ENCODE measurements around the gene HIGD1B.

HIGD1B gene
- long read RNA-seq, partial matches to known transcripts = 0 of 1 reads
- long read RNA-seq, other reads (novel, unspliced or antisense) = 1 of 1 reads

DNA sequence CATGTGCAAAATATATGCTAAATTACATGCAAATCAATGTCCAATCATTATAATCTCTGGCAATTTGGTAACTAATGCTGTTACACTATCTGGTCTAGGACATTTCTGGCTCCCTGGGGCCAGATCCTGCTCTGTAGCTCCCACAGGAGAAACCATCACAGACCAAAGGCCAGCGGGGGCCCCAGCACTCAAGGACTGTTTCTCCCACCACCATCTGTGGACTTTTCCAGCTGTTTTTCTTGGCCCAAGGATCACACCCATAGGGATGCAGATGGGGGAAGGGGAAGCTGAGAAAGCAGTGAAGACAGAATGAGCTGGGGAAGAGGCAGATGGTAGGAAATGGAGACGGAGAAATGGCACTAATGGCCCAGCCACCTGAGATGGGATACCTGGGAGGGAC is at the start of gene HIGD1B:
Gene HIGD1B (plus strand): TSS at position 298 of the 400 bp plus-strand sequence. CDS start 270 bp downstream, outside the sequence.
- no peak for DNase-seq (ENCODE audit: low read depth in 1 of 2, low spot score in 1 of 2)
- H3K4me3 ChIP-seq (replicated peaks; ENCODE audit: insufficient read depth, low read length) = no peak within 1 kb of the TSS
- TF ChIP-seq CTCF (IDR thresholded peaks at IDR 0.05; ENCODE audit: insufficient read depth, low read length) (no peak), POLR2AphosphoS5 (IDR thresholded peaks at IDR 0.05; ENCODE audit: low read depth) (0 out of 2 replicates have a peak, but pooled peaks have one; percentile 13), GABPA (IDR thresholded peaks at IDR 0.05; ENCODE audit: low read depth) (no peak), SPI1 (IDR thresholded peaks at IDR 0.05; ENCODE audit: borderline replicate concordance, low read depth) (no peak)
- TF ChIP-seq, protein P1, sequence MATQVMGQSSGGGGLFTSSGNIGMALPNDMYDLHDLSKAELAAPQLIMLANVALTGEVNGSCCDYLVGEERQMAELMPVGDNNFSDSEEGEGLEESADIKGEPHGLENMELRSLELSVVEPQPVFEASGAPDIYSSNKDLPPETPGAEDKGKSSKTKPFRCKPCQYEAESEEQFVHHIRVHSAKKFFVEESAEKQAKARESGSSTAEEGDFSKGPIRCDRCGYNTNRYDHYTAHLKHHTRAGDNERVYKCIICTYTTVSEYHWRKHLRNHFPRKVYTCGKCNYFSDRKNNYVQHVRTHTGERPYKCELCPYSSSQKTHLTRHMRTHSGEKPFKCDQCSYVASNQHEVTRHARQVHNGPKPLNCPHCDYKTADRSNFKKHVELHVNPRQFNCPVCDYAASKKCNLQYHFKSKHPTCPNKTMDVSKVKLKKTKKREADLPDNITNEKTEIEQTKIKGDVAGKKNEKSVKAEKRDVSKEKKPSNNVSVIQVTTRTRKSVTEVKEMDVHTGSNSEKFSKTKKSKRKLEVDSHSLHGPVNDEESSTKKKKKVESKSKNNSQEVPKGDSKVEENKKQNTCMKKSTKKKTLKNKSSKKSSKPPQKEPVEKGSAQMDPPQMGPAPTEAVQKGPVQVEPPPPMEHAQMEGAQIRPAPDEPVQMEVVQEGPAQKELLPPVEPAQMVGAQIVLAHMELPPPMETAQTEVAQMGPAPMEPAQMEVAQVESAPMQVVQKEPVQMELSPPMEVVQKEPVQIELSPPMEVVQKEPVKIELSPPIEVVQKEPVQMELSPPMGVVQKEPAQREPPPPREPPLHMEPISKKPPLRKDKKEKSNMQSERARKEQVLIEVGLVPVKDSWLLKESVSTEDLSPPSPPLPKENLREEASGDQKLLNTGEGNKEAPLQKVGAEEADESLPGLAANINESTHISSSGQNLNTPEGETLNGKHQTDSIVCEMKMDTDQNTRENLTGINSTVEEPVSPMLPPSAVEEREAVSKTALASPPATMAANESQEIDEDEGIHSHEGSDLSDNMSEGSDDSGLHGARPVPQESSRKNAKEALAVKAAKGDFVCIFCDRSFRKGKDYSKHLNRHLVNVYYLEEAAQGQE (IDR thresholded peaks at IDR 0.05; ENCODE audit: insufficient replicate concordance, low read depth) = no peak
- no peak within 1 kb of the TSS for H3K27ac ChIP-seq (replicated peaks)
- H3K27me3 ChIP-seq (ENCODE audit: insufficient read depth, poor library complexity, severe bottlenecking) = no peaks in the 10 kb centered on the region

DNA sequence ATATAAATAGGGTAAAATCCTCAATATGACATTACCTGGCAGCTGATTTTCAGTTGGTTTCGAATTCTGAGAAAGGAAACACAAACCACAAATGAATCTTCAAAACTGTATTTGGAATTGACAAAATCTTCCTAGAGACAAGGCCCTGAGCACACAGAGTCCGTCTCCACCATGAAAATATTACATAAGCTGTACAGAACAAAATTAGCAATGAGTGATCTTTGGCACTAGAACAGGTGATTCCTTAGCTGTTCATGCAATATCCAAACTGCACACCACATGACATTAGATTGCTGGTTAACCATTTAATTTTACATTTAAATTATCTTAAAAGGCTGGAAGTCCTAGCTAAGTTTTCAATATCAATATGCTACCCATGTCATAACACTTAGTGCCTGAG is 49.3 kb upstream of the HIGD1B start:
- DNase-seq (ENCODE audit: low read depth in 1 of 2, low spot score in 1 of 2) = no peak
- Histone ChIP-seq H3K27ac (replicated peaks) (no peak overlapping the region), H3K4me3 (replicated peaks; ENCODE audit: insufficient read depth, low read length) (no peak overlapping the region), H3K27me3 (ENCODE audit: insufficient read depth, poor library complexity, severe bottlenecking) (no peaks in the 10 kb centered on the region)
- TF ChIP-seq, protein P1 (IDR thresholded peaks at IDR 0.05; ENCODE audit: insufficient replicate concordance, low read depth) = no peak
- TF ChIP-seq SPI1 (IDR thresholded peaks at IDR 0.05; ENCODE audit: borderline replicate concordance, low read depth) = no peak
- TF ChIP-seq CTCF (IDR thresholded peaks at IDR 0.05; ENCODE audit: insufficient read depth, low read length) = no peak
- no peak for TF ChIP-seq GABPA (IDR thresholded peaks at IDR 0.05; ENCODE audit: low read depth)
- no peak for TF ChIP-seq POLR2AphosphoS5 (IDR thresholded peaks at IDR 0.05; ENCODE audit: low read depth)

GRCh38 chr17:44801880-44802279 is 45.8 kb upstream of the HIGD1B start:
- TF ChIP-seq POLR2AphosphoS5 (IDR thresholded peaks at IDR 0.05; ENCODE audit: low read depth) (no peak), CTCF (IDR thresholded peaks at IDR 0.05; ENCODE audit: insufficient read depth, low read length) (no peak), GABPA (IDR thresholded peaks at IDR 0.05; ENCODE audit: low read depth) (no peak), SPI1 (IDR thresholded peaks at IDR 0.05; ENCODE audit: borderline replicate concordance, low read depth) (no peak)
- TF ChIP-seq, protein P1 (IDR thresholded peaks at IDR 0.05; ENCODE audit: insufficient replicate concordance, low read depth) = no peak
- DNase-seq (ENCODE audit: low read depth in 1 of 2, low spot score in 1 of 2) = no peak
- Histone ChIP-seq H3K27ac (replicated peaks) (no peak overlapping the region), H3K27me3 (ENCODE audit: insufficient read depth, poor library complexity, severe bottlenecking) (peaks cover 5% of the 10 kb centered on the region), H3K4me3 (replicated peaks; ENCODE audit: insufficient read depth, low read length) (no peak overlapping the region)
